CD8-positive, alpha-beta memory T cell (primary cell): ENCODE results near the gene SMARCA2. TPM values are rescaled to one million over a fixed set of nuclear protein-coding genes. Genes with fewer than 3 reads are reported as not detected.
A peak's percentile ranks its signal among the peaks of the same experiment; 100 is the strongest.

Experiments
- CTCF ChIA-PET: fragments of 350-600 bp; sonication (Branson Sonifier 250); formaldehyde crosslinking; loops from one replicate; lab custom pipeline; 2021; ENCODE audit warnings: antibody characterized with exemption; lab: Charles Lee
- POLR2A ChIA-PET: fragments of 350-600 bp; sonication (Branson Sonifier 250); formaldehyde crosslinking; loops from one replicate; lab custom pipeline; 2021; ENCODE audit warnings: antibody characterized with exemption; lab: Charles Lee
- DNase-seq, 5 donors: peaks; one replicate each; pipeline versions ENCODE4 v3.0.0 to v3.0.0-alpha.2; 2020 to 2022; ENCODE audit warnings: mixed read lengths in 1 of 5
- H3K27ac ChIP-seq: one replicate; pipeline ENCODE4 v1.7.0; 2013; ENCODE audit warnings: low read depth, mild to moderate bottlenecking, low read length, moderate library complexity
- H3K27me3 ChIP-seq: 2 replicates; pipeline ENCODE4 v1.7.0; 2013; ENCODE audit warnings: low read length, mild to moderate bottlenecking; ENCODE audit not compliant: insufficient read depth, poor library complexity, severe bottlenecking
- H3K36me3 ChIP-seq: 2 replicates; pipeline ENCODE4 v1.7.0; 2013; ENCODE audit warnings: mild to moderate bottlenecking, low read length, moderate library complexity; ENCODE audit not compliant: insufficient read depth
- H3K4me1 ChIP-seq: 2 replicates; pipeline ENCODE4 v1.7.0; 2013; ENCODE audit warnings: mild to moderate bottlenecking, low read length, moderate library complexity; ENCODE audit not compliant: insufficient read depth
- H3K4me3 ChIP-seq: 2 replicates; pipeline ENCODE4 v1.7.0; 2013; ENCODE audit warnings: mild to moderate bottlenecking, low read length
- H3K9me3 ChIP-seq: 2 replicates; pipeline ENCODE4 v1.7.0; 2013; ENCODE audit warnings: mild to moderate bottlenecking, low read length
- H3K27ac Mint-ChIP-seq, 8 donors: one replicate each; pipeline ENCODE4 v1.8.0; 2020 to 2021; ENCODE audit warnings: mixed read lengths in 8 of 8, mild to moderate bottlenecking in 6 of 8, inconsistent platforms in 3 of 8, moderate library complexity in 3 of 8
- H3K27me3 Mint-ChIP-seq, 2 donors: one replicate each; pipeline ENCODE4 v1.8.0; 2020 to 2021; ENCODE audit warnings: mixed read lengths in 2 of 2, mild to moderate bottlenecking in 1 of 2, moderate library complexity in 1 of 2
- H3K36me3 Mint-ChIP-seq, 3 donors: one replicate each; pipeline ENCODE4 v1.8.0; 2020 to 2021; ENCODE audit warnings: mixed read lengths in 3 of 3, inconsistent platforms in 1 of 3, mild to moderate bottlenecking in 1 of 3
- H3K4me1 Mint-ChIP-seq, 3 donors: one replicate each; pipeline ENCODE4 v1.8.0; 2020 to 2021; ENCODE audit warnings: mixed read lengths in 3 of 3, inconsistent platforms in 1 of 3, mild to moderate bottlenecking in 1 of 3
- H3K4me3 Mint-ChIP-seq, 7 donors: one replicate each; pipeline ENCODE4 v1.8.0; 2020 to 2021; ENCODE audit warnings: mixed read lengths in 7 of 7, mild to moderate bottlenecking in 6 of 7, moderate library complexity in 4 of 7, inconsistent platforms in 2 of 7
- H3K9me3 Mint-ChIP-seq, 5 donors: one replicate each; pipeline ENCODE4 v1.8.0; 2020 to 2022; ENCODE audit warnings: mixed read lengths in 5 of 5, mild to moderate bottlenecking in 3 of 5, moderate library complexity in 2 of 5, inconsistent platforms in 1 of 5
- polyA plus RNA-seq: library from polyadenylated mRNA; unstranded; fragments of 300-500 nt; fragmentation: Illumina TruSeq; gene quantifications from one replicate; pipeline ENCODE4 v1.2.3, GENCODE V29; 2021
- total RNA-seq, 2 experiments: library from RNA; stranded (reverse); gene quantifications; one replicate each; pipeline ENCODE4 v1.2.3, GENCODE V29; 2021

SMARCA2 gene
- total and polyA plus RNA-seq, 3 experiments from 2014 or later, result 56.7 to 156 (median 145) TPM

DNA sequence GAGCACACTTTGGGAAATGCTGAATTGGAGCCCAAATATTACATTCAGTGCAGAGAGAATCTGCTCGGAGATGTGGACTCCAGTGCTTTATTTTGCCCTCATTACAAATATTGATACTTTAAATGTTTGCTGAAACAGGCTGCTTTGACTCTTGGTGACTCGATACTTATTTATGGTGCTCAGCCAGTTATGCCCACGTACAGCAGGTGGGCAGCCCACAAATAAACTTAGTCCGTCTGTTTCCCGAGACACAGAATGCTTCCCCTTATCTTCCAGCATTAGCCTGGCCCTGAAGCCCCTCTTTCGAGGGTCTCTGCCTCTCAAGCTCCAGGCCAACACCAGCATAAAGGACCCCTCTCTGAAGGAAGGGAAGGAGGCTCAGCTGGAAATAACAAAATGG, 158.7 kb downstream of the SMARCA2 start:
- no peaks in the 10 kb centered on the region for H3K27me3 Mint-ChIP-seq
- Histone ChIP-seq H3K27me3 (no peaks in the 10 kb centered on the region), H3K4me1 (no peaks in the 10 kb centered on the region), H3K27ac (no peak overlapping the region), H3K4me3 (no peak overlapping the region), H3K9me3 (no peaks in the 10 kb centered on the region), H3K36me3 (peaks cover 29% of the 10 kb centered on the region)
- POLR2A ChIA-PET, result no interaction called here
- peaks cover 13 to 75% (median 23%) of the 10 kb centered on the region in 3 donors for H3K36me3 Mint-ChIP-seq
- H3K27ac Mint-ChIP-seq, result peak overlapping the region in 2 of 8 donors; percentile 21 to 71
- no peaks in the 10 kb centered on the region for H3K9me3 Mint-ChIP-seq
- peaks cover 31 to 53% (median 37%) of the 10 kb centered on the region in 3 donors for H3K4me1 Mint-ChIP-seq
- no peak overlapping the region for H3K4me3 Mint-ChIP-seq
- CTCF ChIA-PET, result no interaction called here
- DNase-seq, result no peak

DNA sequence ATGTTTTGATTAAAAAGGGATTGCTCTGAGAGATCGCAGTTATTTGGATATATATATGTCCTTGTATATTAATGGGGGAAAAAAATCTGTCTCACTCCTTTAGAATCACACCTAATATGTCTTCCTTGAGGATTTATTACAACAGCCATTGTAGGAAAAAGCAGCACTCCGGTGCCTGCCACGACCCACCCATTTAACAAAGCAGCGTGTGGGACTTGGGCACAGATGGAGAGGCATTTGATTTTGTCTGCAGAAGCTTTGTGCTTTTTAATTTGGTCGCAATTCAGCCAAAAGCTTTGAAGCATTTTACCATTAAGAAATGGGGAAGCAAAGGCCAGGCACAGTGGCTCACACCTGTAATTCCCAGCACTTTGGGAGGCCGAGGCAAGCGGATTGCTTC, 159.2 kb downstream of the SMARCA2 start:
- H3K36me3 ChIP-seq, result peaks cover 32% of the 10 kb centered on the region
- ChIA-PET POLR2A (no interaction called here), CTCF (no interaction called here)
- no peaks in the 10 kb centered on the region for H3K27me3 ChIP-seq
- no peak overlapping the region for H3K4me3 ChIP-seq
- Mint-ChIP-seq H3K27ac (peak overlapping the region in 1 of 8 donors; percentile 21), H3K9me3 (no peaks in the 10 kb centered on the region), H3K4me3 (no peak overlapping the region), H3K27me3 (no peaks in the 10 kb centered on the region), H3K4me1 (peaks cover 30 to 53% (median 42%) of the 10 kb centered on the region in 3 donors), H3K36me3 (peaks cover 13 to 73% (median 18%) of the 10 kb centered on the region in 3 donors)
- DNase-seq, result no peak
- no peak overlapping the region for H3K27ac ChIP-seq
- H3K9me3 ChIP-seq, result no peaks in the 10 kb centered on the region
- H3K4me1 ChIP-seq, result no peaks in the 10 kb centered on the region

- peaks cover 13 to 72% (median 18%) of the 10 kb centered on the region in 3 donors for H3K36me3 Mint-ChIP-seq
- CTCF ChIA-PET, result no interaction called here
Measured at GRCh38 chr9:2174911-2175310, 159.8 kb downstream of the SMARCA2 start.

GRCh38 chr9:2177121-2177520, 162.0 kb downstream of the SMARCA2 start:
- no peaks in the 10 kb centered on the region for H3K9me3 Mint-ChIP-seq
- H3K4me1 Mint-ChIP-seq, result peaks cover 32 to 57% (median 44%) of the 10 kb centered on the region in 3 donors
- H3K36me3 Mint-ChIP-seq, result peaks cover 11 to 62% (median 14%) of the 10 kb centered on the region in 3 donors
- peaks cover 10% of the 10 kb centered on the region for H3K36me3 ChIP-seq
- H3K4me1 ChIP-seq, result no peaks in the 10 kb centered on the region
- H3K27ac Mint-ChIP-seq, result no peak overlapping the region
- no peak overlapping the region for H3K27ac ChIP-seq
- H3K9me3 ChIP-seq, result no peaks in the 10 kb centered on the region
- H3K4me3 Mint-ChIP-seq, result no peak overlapping the region
- DNase-seq, result no peak
- CTCF ChIA-PET, result interaction anchor here (1.0 kb wide), 1 partner anchor 30 kb away, joined by 3 read pairs; no protein-coding TSS in a partner anchor
- POLR2A ChIA-PET, result no interaction called here
- H3K27me3 Mint-ChIP-seq, result no peaks in the 10 kb centered on the region
- no peaks in the 10 kb centered on the region for H3K27me3 ChIP-seq
- no peak overlapping the region for H3K4me3 ChIP-seq

More at GRCh38 chr9:2174911-2175310, 159.8 kb downstream of the SMARCA2 start:
- Mint-ChIP-seq H3K27me3 (no peaks in the 10 kb centered on the region), H3K9me3 (no peaks in the 10 kb centered on the region), H3K27ac (peak overlapping the region in 2 of 8 donors; percentile 23 to 80), H3K4me3 (no peak overlapping the region), H3K4me1 (peaks cover 35 to 59% (median 48%) of the 10 kb centered on the region in 3 donors)
- POLR2A ChIA-PET, result no interaction called here
- Histone ChIP-seq H3K36me3 (peaks cover 32% of the 10 kb centered on the region), H3K27ac (no peak overlapping the region), H3K9me3 (no peaks in the 10 kb centered on the region), H3K4me1 (no peaks in the 10 kb centered on the region), H3K4me3 (no peak overlapping the region), H3K27me3 (no peaks in the 10 kb centered on the region)
- DNase-seq, result no peak

- Mint-ChIP-seq H3K4me3 (peak overlapping the region in 1 of 7 donors; percentile 54), H3K4me1 (peaks cover 24 to 48% (median 35%) of the 10 kb centered on the region in 3 donors), H3K9me3 (no peaks in the 10 kb centered on the region), H3K36me3 (peaks cover 2 to 59% (median 11%) of the 10 kb centered on the region in 3 donors), H3K27ac (peak overlapping the region in 1 of 8 donors; percentile 70), H3K27me3 (no peaks in the 10 kb centered on the region)
- Histone ChIP-seq H3K4me1 (no peaks in the 10 kb centered on the region), H3K36me3 (peaks cover 5% of the 10 kb centered on the region), H3K9me3 (no peaks in the 10 kb centered on the region), H3K27ac (no peak overlapping the region), H3K27me3 (no peaks in the 10 kb centered on the region), H3K4me3 (no peak overlapping the region)
- CTCF ChIA-PET, result interaction anchor here (0.6 kb wide), 1 partner anchor 46 kb away, joined by 3 read pairs; no protein-coding TSS in a partner anchor
- DNase-seq, result no peak
- POLR2A ChIA-PET, result no interaction called here
Measured at GRCh38 chr9:2178034-2178734, 163.0 kb downstream of the SMARCA2 start.

GRCh38 chr9:2179567-2179966, 164.4 kb downstream of the SMARCA2 start:
- H3K27me3 ChIP-seq, result no peaks in the 10 kb centered on the region
- DNase-seq, result no peak
- Mint-ChIP-seq H3K36me3 (peaks cover 8 to 59% (median 13%) of the 10 kb centered on the region in 3 donors), H3K27me3 (no peaks in the 10 kb centered on the region), H3K27ac (peak overlapping the region in 3 of 8 donors; percentile 5 to 7 (median 6)), H3K4me1 (peaks cover 18 to 35% (median 34%) of the 10 kb centered on the region in 3 donors), H3K4me3 (no peak overlapping the region), H3K9me3 (no peaks in the 10 kb centered on the region)
- no peaks in the 10 kb centered on the region for H3K4me1 ChIP-seq
- ChIA-PET POLR2A (no interaction called here), CTCF (no interaction called here)
- peaks cover 14% of the 10 kb centered on the region for H3K36me3 ChIP-seq
- H3K9me3 ChIP-seq, result no peaks in the 10 kb centered on the region
- H3K4me3 ChIP-seq, result no peak overlapping the region
- H3K27ac ChIP-seq, result no peak overlapping the region

- peaks cover 11 to 62% (median 16%) of the 10 kb centered on the region in 3 donors for H3K36me3 Mint-ChIP-seq
- no peaks in the 10 kb centered on the region for H3K9me3 Mint-ChIP-seq
Measured at GRCh38 chr9:2180154-2180553, 165.0 kb downstream of the SMARCA2 start.

DNA sequence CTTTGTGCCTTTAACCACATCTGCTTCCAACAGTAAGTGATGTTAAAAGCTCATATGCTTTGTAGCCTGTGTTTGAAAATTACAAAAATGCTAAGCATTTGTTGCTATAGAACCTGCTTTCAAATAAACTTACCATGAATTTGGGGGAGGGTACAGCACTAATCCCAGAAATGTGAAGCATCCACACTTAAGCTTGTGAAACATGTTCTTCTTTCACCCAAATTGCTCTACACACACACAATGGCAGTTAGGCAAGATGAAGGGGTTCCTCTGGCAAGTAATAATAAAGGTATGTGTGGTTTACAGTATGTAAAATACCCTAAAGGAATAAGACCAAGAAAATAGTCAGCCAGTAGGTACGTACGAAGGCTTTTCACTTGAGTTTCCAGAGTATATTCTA, 165.6 kb downstream of the SMARCA2 start:
- Mint-ChIP-seq H3K4me1 (peaks cover 16 to 29% (median 23%) of the 10 kb centered on the region in 3 donors), H3K36me3 (peaks cover 11 to 67% (median 16%) of the 10 kb centered on the region in 3 donors), H3K4me3 (no peak overlapping the region), H3K27me3 (no peaks in the 10 kb centered on the region), H3K27ac (peak overlapping the region in 1 of 8 donors; percentile 22), H3K9me3 (no peaks in the 10 kb centered on the region)
- Histone ChIP-seq H3K27ac (no peak overlapping the region), H3K9me3 (no peaks in the 10 kb centered on the region), H3K4me1 (no peaks in the 10 kb centered on the region), H3K27me3 (no peaks in the 10 kb centered on the region), H3K4me3 (no peak overlapping the region), H3K36me3 (peaks cover 24% of the 10 kb centered on the region)
- ChIA-PET POLR2A (no interaction called here), CTCF (interaction anchor here (0.8 to 1.5 kb wide), 2 partner anchors 34 to 49 kb away, joined by 3 to 5 read pairs; no protein-coding TSS in a partner anchor)
- DNase-seq, result no peak

More at GRCh38 chr9:2180154-2180553, 165.0 kb downstream of the SMARCA2 start:
- no peak overlapping the region for H3K4me3 Mint-ChIP-seq
- peaks cover 18 to 32% (median 28%) of the 10 kb centered on the region in 3 donors for H3K4me1 Mint-ChIP-seq
- no peaks in the 10 kb centered on the region for H3K27me3 Mint-ChIP-seq
- H3K27ac Mint-ChIP-seq, result peak overlapping the region in 3 of 8 donors; percentile 22 to 35 (median 32)
- CTCF ChIA-PET, result interaction anchor here (1.5 kb wide), 1 partner anchor 49 kb away, joined by 5 read pairs; no protein-coding TSS in a partner anchor
- H3K27me3 ChIP-seq, result no peaks in the 10 kb centered on the region
- H3K27ac ChIP-seq, result no peak overlapping the region
- no peak overlapping the region for H3K4me3 ChIP-seq
- no peaks in the 10 kb centered on the region for H3K9me3 ChIP-seq
- H3K36me3 ChIP-seq, result peaks cover 18% of the 10 kb centered on the region
- no peak for DNase-seq
- H3K4me1 ChIP-seq, result no peaks in the 10 kb centered on the region
- POLR2A ChIA-PET, result no interaction called here
